ENCODE measurements around the gene C1QTNF4.
A peak's percentile ranks its signal among the peaks of the same experiment; 100 is the strongest.

C1QTNF4 gene

GRCh38 chr11:47609675-47610074 is 15.5 kb upstream of the C1QTNF4 start:
- no peak for DNase-seq (ENCODE audit: low read depth in 2 of 2)
- no peak overlapping the region for H3K4me3 ChIP-seq (replicated peaks in 1 of 2; ENCODE audit: low read depth in 2 of 2, low read length in 2 of 2)

GRCh38 chr11:47607380-47607779 is 13.2 kb upstream of the C1QTNF4 start:
- no peak for TF ChIP-seq CTCF (IDR thresholded peaks at IDR 0.05; ENCODE audit: low read depth, low read length)
- DNase-seq (ENCODE audit: low read depth in 2 of 2), result peak; percentile 88 to 94
- H3K4me3 ChIP-seq (replicated peaks in 1 of 2; ENCODE audit: low read depth in 2 of 2, low read length in 2 of 2), result no peak overlapping the region

More at GRCh38 chr11:47609675-47610074, 15.5 kb upstream of the C1QTNF4 start:
- TF ChIP-seq CTCF (IDR thresholded peaks at IDR 0.05; ENCODE audit: low read depth, low read length), result no peak

GRCh38 chr11:47606731-47607130 is 12.5 kb upstream of the C1QTNF4 start:
- no peak overlapping the region for H3K4me3 ChIP-seq (replicated peaks in 1 of 2; ENCODE audit: low read depth in 2 of 2, low read length in 2 of 2)
- DNase-seq (ENCODE audit: low read depth in 2 of 2), result peak; percentile 55 to 57

GRCh38 chr11:47605921-47606320 is 11.7 kb upstream of the C1QTNF4 start:
- no peak for DNase-seq (ENCODE audit: low read depth in 2 of 2)
- TF ChIP-seq CTCF (IDR thresholded peaks at IDR 0.05; ENCODE audit: low read depth, low read length), result no peak
- H3K4me3 ChIP-seq (replicated peaks in 1 of 2; ENCODE audit: low read depth in 2 of 2, low read length in 2 of 2), result no peak overlapping the region

More at GRCh38 chr11:47606731-47607130, 12.5 kb upstream of the C1QTNF4 start:
- TF ChIP-seq CTCF (IDR thresholded peaks at IDR 0.05; ENCODE audit: low read depth, low read length), result no peak

GRCh38 chr11:47603295-47603694 is 9.1 kb upstream of the C1QTNF4 start:
- no peak overlapping the region for H3K4me3 ChIP-seq (replicated peaks in 1 of 2; ENCODE audit: low read depth in 2 of 2, low read length in 2 of 2)
- no peak for TF ChIP-seq CTCF (IDR thresholded peaks at IDR 0.05; ENCODE audit: low read depth, low read length)
- DNase-seq (ENCODE audit: low read depth in 2 of 2), result peak in 1 of 2 donors; percentile 33

- no peak for TF ChIP-seq CTCF (IDR thresholded peaks at IDR 0.05; ENCODE audit: low read depth, low read length)
- no peak overlapping the region for H3K4me3 ChIP-seq (replicated peaks in 1 of 2; ENCODE audit: low read depth in 2 of 2, low read length in 2 of 2)
- DNase-seq (ENCODE audit: low read depth in 2 of 2), result no peak
These were observed 5.7 kb upstream of the C1QTNF4 start for GRCh38 chr11:47599902-47600301.

- TF ChIP-seq CTCF (IDR thresholded peaks at IDR 0.05; ENCODE audit: low read depth, low read length), result no peak
- no peak for DNase-seq (ENCODE audit: low read depth in 2 of 2)
These were observed 1.8 kb upstream of the C1QTNF4 start for GRCh38 chr11:47595967-47596366.

More at GRCh38 chr11:47595967-47596366, 1.8 kb upstream of the C1QTNF4 start:
- H3K4me3 ChIP-seq (replicated peaks in 1 of 2; ENCODE audit: low read depth in 2 of 2, low read length in 2 of 2), result no peak overlapping the region

All from cardiac fibroblast (primary cell).